Astrocyte (in vitro differentiated cells and primary cell): ENCODE results near the gene BTN3A1.
"Not testable (repeated sequence)": the region's sequence is repeated elsewhere in the genome, so short reads cannot be mapped to it uniquely, and the experiment has no call there.

ENCODE experiments used
- CTCF ChIP-seq: IDR thresholded peaks from 2 replicates; pipeline ENCODE4 v1.5.1; 2011; ENCODE audit warnings: low read depth, mild to moderate bottlenecking, inconsistent platforms, low read length, moderate library complexity; ENCODE audit not compliant: insufficient read depth
- EZH2 ChIP-seq: IDR thresholded peaks from 2 replicates; pipeline ENCODE4 v1.6.1; 2012; ENCODE audit warnings: mild to moderate bottlenecking, low read length, inconsistent platforms; ENCODE audit not compliant: insufficient read depth

- not testable (repeated sequence) for TF ChIP-seq CTCF, EZH2
These were observed 59.3 kb downstream of the BTN3A1 start for GRCh38 chr6:26461353-26461752.
